Tibial nerve (tissue), 4 donors: Measurements from ENCODE around the gene DDN.

ENCODE experiments used
- CTCF ChIP-seq, 5 experiments: fragments of 200-600 bp in 3 of 5; fragments of 450-650 bp in 2 of 5; sonication (generic) in 3 of 5; IDR thresholded peaks; one replicate each; pipeline ENCODE4 v1.5.1; 2016 to 2019; ENCODE audit warnings: antibody characterized with exemption in 5 of 5, mild to moderate bottlenecking in 3 of 5, moderate library complexity in 2 of 5
- EP300 ChIP-seq, 2 donors: sonication (generic); formaldehyde crosslinking; IDR thresholded peaks; one replicate each; pipeline ENCODE4 v1.6.1; 2017; ENCODE audit warnings: antibody characterized with exemption in 2 of 2, mild to moderate bottlenecking in 1 of 2
- POLR2A ChIP-seq, 2 donors: fragments of 450-650 bp; IDR thresholded peaks; one replicate each; pipeline ENCODE4 v1.6.1; 2017; ENCODE audit warnings: antibody characterized with exemption in 2 of 2, mild to moderate bottlenecking in 2 of 2, moderate library complexity in 2 of 2

GRCh38 chr12:48957141-48958048 is 41.8 kb downstream of the DDN start, which contains the start of gene ARF3:
- TF ChIP-seq EP300 (IDR thresholded peaks at IDR 0.05), result peak in 1 of 2 donors; percentile 77
- TF ChIP-seq CTCF (IDR thresholded peaks at IDR 0.05), result peak in 1 of 5 experiments; percentile 19
- peak in 1 of 2 donors; percentile 30 for TF ChIP-seq POLR2A (IDR thresholded peaks at IDR 0.05)
